DLD1 (cell line): ENCODE measurements around the gene NEMP1.
"Not testable (repeated sequence)": the region's sequence is repeated elsewhere in the genome, so short reads cannot be mapped to it uniquely, and the experiment has no call there.

Experiments
- in situ Hi-C: cut with HindIII; loops from 2 replicates; pipeline ENCODE4 v1.10.0; 2017; ENCODE audit warnings: low sequenced_read_pairs

The NEMP1 gene

GRCh38 chr12:57058454-57058853 is 20.1 kb downstream of the NEMP1 start:
- in situ Hi-C loops: no loop called here

- in situ Hi-C loops: no loop called here
Observed at GRCh38 chr12:57057067-57057751, 21.4 kb downstream of the NEMP1 start.

- in situ Hi-C loops: no loop called here
Observed at GRCh38 chr12:57055824-57056223, 22.8 kb downstream of the NEMP1 start.

GRCh38 chr12:57053901-57054300 is 24.7 kb downstream of the NEMP1 start:
- in situ Hi-C loops: not testable (repeated sequence)

- in situ Hi-C loops: not testable (repeated sequence)
Observed at GRCh38 chr12:57053146-57053545, 25.4 kb downstream of the NEMP1 start.

GRCh38 chr12:57051011-57051410 is 27.6 kb downstream of the NEMP1 start:
- in situ Hi-C loops: no loop called here

- in situ Hi-C loops: no loop called here
Observed at GRCh38 chr12:57049890-57050289, 28.7 kb downstream of the NEMP1 start, which contains the start of gene MYO1A. Gene MYO1A (minus strand): TSS chr12:57050129. CDS start chr12:57048323, 1,806 bp downstream.

- in situ Hi-C loops: no loop called here
Observed at GRCh38 chr12:57049119-57049446, 29.5 kb downstream of the NEMP1 start.

GRCh38 chr12:57048423-57049118 is 30.0 kb downstream of the NEMP1 start:
- in situ Hi-C loops: no loop called here

GRCh38 chr12:57047981-57048380 is 30.6 kb downstream of the NEMP1 start:
- in situ Hi-C loops: no loop called here

- in situ Hi-C loops: no loop called here
Observed at GRCh38 chr12:57046947-57047890, 31.4 kb downstream of the NEMP1 start.

- in situ Hi-C loops: no loop called here
Observed at GRCh38 chr12:57046086-57046791, 32.4 kb downstream of the NEMP1 start.

- in situ Hi-C loops: no loop called here
Observed at GRCh38 chr12:57044889-57045288, 33.7 kb downstream of the NEMP1 start.

- in situ Hi-C loops: no loop called here
Observed at GRCh38 chr12:57044468-57044867, 34.1 kb downstream of the NEMP1 start.

GRCh38 chr12:57042695-57043094 is 35.9 kb downstream of the NEMP1 start:
- in situ Hi-C loops: no loop called here

- in situ Hi-C loops: no loop called here
Observed at GRCh38 chr12:57040750-57041149, 37.8 kb downstream of the NEMP1 start.

- in situ Hi-C loops: no loop called here
Observed at GRCh38 chr12:57040211-57040610, 38.4 kb downstream of the NEMP1 start.

GRCh38 chr12:57039016-57039798 is 39.4 kb downstream of the NEMP1 start:
- in situ Hi-C loops: no loop called here

- in situ Hi-C loops: no loop called here
Observed at GRCh38 chr12:57037264-57037663, 41.3 kb downstream of the NEMP1 start.

- in situ Hi-C loops: no loop called here
Observed at GRCh38 chr12:57033431-57033830, 45.2 kb downstream of the NEMP1 start.
